ENCODE results near the gene PIGK. TPM values are rescaled to one million over a fixed set of nuclear protein-coding genes. Genes with fewer than 3 reads are reported as not detected.

PIGK gene
- total RNA-seq, 6 experiments from 2014 or later: 13.4 to 19.1 (median 16.1) TPM

DNA sequence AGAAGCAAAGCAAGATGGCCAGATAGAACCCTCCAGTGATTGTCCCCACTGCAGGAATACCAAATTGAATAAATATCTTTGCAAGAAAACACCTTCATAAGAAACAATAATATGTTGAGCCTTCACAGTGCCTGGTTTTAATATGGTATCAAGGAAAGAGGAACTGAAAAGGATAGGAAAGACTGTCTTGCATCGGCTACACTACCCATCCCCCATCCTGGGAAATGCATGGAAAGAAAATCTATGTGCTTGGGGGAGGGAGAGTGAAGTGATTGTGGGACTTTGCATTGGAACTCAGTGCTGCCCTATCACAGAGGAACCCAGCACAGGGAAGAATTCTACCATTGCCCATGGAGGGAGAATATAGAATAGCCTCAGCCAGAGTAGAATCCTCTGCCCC lies 34.0 kb upstream of the PIGK start:
- H3K9me3 ChIP-seq: no peaks in the 10 kb centered on the region
- no CpG with 5 or more reads among the region's 1 CpG for WGBS (ENCODE audit: insufficient coverage, low coverage, low lambda C conversion rate, missing lambda C conversion rate)
- no peaks in the 10 kb centered on the region for H3K4me1 ChIP-seq
- H3K27ac ChIP-seq: no peak overlapping the region
- H3K27me3 ChIP-seq: no peaks in the 10 kb centered on the region
- TF ChIP-seq CTCF (IDR thresholded peaks at IDR 0.05): no peak
- TF ChIP-seq POLR2A (IDR thresholded peaks at IDR 0.05): no peak
- no peaks in the 10 kb centered on the region for H3K36me3 ChIP-seq
- ATAC-seq (no peak), DNase-seq (no peak)
- H3K4me3 ChIP-seq: no peak overlapping the region
- intact Hi-C loops (cut with DNase I): no loop called here

- Histone ChIP-seq H3K27me3 (no peaks in the 10 kb centered on the region), H3K36me3 (no peaks in the 10 kb centered on the region), H3K4me3 (no peak overlapping the region), H3K27ac (no peak overlapping the region), H3K4me1 (no peaks in the 10 kb centered on the region), H3K9me3 (no peaks in the 10 kb centered on the region)
- intact Hi-C loops (cut with DNase I): no loop called here
- TF ChIP-seq POLR2A (IDR thresholded peaks at IDR 0.05) (no peak), CTCF (IDR thresholded peaks at IDR 0.05) (no peak)
- no peak for DNase-seq
- 54% methylated on average over 1 of the region's 1 CpG for WGBS (ENCODE audit: insufficient coverage, low coverage, low lambda C conversion rate, missing lambda C conversion rate)
- ATAC-seq: no peak
Measured at GRCh38 chr1:77250126-77250525, 30.9 kb upstream of the PIGK start.

- intact Hi-C loops (cut with DNase I): no loop called here
- 53% methylated on average over 2 of the region's 2 CpGs for WGBS (ENCODE audit: insufficient coverage, low coverage, low lambda C conversion rate, missing lambda C conversion rate)
- no peaks in the 10 kb centered on the region for H3K36me3 ChIP-seq
- H3K27ac ChIP-seq: no peak overlapping the region
- no peak overlapping the region for H3K4me3 ChIP-seq
- no peaks in the 10 kb centered on the region for H3K27me3 ChIP-seq
- ATAC-seq: no peak
- no peak for DNase-seq
- H3K4me1 ChIP-seq: no peaks in the 10 kb centered on the region
- H3K9me3 ChIP-seq: no peaks in the 10 kb centered on the region
- TF ChIP-seq CTCF (IDR thresholded peaks at IDR 0.05) (no peak), POLR2A (IDR thresholded peaks at IDR 0.05) (no peak)
Measured at GRCh38 chr1:77245830-77246229, 26.6 kb upstream of the PIGK start.

DNA sequence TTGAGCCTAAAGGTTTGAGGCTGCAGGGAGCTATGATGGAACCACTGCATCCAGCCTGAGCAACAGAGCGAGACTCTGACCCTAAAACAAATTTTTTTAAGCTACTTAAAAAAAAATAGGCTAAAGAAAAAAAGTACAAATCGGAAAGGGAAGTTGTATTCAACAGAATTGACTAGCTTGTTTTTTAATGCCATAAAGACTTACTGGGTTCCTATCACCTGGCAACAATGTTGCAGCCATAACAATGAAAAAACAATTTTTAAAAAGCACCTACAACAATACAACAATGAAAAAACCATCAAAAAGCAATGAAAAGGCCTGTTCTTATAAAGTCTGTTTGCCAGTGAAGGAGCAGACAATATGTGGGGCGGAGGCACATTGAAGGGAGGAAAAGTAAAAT lies 20.1 kb upstream of the PIGK start:
- intact Hi-C loops (cut with DNase I): no loop called here
- WGBS (ENCODE audit: insufficient coverage, low coverage, low lambda C conversion rate, missing lambda C conversion rate): 51% methylated on average over 3 of the region's 3 CpGs
- Histone ChIP-seq H3K27me3 (no peaks in the 10 kb centered on the region), H3K4me3 (no peak overlapping the region), H3K9me3 (no peaks in the 10 kb centered on the region), H3K27ac (no peak overlapping the region), H3K4me1 (no peaks in the 10 kb centered on the region), H3K36me3 (no peaks in the 10 kb centered on the region)
- TF ChIP-seq POLR2A (IDR thresholded peaks at IDR 0.05): no peak
- no peak for ATAC-seq
- DNase-seq: no peak

DNA sequence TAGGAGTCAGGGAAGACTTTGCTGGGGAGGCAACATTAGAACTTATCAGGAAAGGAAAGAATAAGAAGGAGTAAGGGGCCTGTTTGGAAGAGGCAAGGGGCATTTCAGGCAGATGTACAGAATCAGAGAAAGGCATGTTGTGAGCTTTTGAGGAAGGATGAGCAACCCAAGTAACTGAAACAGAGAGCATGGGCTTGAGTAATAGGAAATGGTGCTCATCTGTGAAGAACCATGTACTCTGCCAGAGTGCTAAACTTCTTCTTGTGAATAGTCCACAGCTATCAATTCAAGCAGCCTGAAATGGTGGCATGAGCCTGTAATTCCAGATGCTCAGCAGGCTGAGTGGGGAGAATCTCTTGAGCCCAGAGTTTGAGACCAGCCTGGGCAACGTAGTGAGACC lies 19.2 kb upstream of the PIGK start:
- H3K27ac ChIP-seq: no peak overlapping the region
- TF ChIP-seq CTCF (IDR thresholded peaks at IDR 0.05): no peak
- TF ChIP-seq POLR2A (IDR thresholded peaks at IDR 0.05): no peak
- no peaks in the 10 kb centered on the region for H3K9me3 ChIP-seq
- H3K4me3 ChIP-seq: no peak overlapping the region
- H3K27me3 ChIP-seq: no peaks in the 10 kb centered on the region
- intact Hi-C loops (cut with DNase I): no loop called here
- H3K36me3 ChIP-seq: no peaks in the 10 kb centered on the region
- H3K4me1 ChIP-seq: no peaks in the 10 kb centered on the region
- DNase-seq (no peak), ATAC-seq (no peak)
- 25% methylated on average over 1 of the region's 1 CpG for WGBS (ENCODE audit: insufficient coverage, low coverage, low lambda C conversion rate, missing lambda C conversion rate)
